Renal cortex interstitium (tissue), 11 donors: Measurements from ENCODE around the gene ZMYM1. TPM values are rescaled to one million over a fixed set of nuclear protein-coding genes. Genes with fewer than 3 reads are reported as not detected.
"Not testable (repeated sequence)": the region's sequence is repeated elsewhere in the genome, so short reads cannot be mapped to it uniquely, and the experiment has no call there.

Experiments
- DNase-seq, 11 donors: peaks; one replicate each; pipeline ENCODE4 v3.0.0-alpha.2; 2013; ENCODE audit warnings: low read depth in 9 of 11, low spot score in 4 of 11; ENCODE audit errors: extremely low read depth in 1 of 11
- polyA plus RNA-seq, 3 donors: library from polyadenylated mRNA; unstranded; fragments of 120-200 nt; gene quantifications; one replicate each; pipeline ENCODE4 v1.2.1, GENCODE V29; 2013; ENCODE audit not compliant: insufficient read length in 3 of 3

The ZMYM1 gene
- polyA plus RNA-seq, 3 donors, result 15.3 to 20.6 (median 19.0) TPM

DNA sequence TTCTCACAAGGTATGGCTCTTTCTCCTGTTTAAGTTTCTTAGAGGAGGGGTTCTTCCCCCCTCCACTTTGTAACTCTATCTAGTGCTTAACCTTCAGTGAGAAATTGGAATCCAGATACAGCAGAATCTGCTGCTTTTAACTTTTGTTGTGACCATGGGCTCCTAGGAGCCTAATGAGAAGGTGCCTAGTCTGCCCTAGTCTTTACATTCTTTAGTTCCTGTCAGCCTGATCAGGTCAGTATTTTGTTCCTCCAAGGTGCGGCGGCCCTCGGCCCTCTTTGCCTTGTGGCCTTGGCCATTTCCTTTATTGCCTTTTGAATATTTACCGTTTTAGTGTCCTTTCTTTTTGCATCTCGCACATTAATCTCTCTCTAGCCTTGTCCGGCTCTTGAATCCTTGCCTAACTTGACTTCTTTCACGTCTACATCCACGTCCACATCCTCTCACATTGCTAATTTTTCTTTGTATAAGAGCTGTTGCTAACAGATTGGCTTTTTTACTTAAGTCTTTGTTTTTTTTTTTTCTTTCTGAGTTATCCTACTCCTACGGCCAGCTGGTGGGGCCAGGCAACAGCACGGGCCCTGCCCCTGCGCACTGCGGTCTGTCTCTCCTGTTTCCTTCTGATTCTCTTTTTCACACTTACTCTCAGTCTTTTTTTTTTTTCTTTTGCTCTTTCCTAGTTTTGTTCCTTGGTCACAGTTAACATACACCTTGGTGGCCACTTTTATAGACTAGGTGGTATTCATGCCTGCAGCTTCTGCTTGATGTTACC lies 64.7 kb downstream of the ZMYM1 start:
- no peak for DNase-seq

DNA sequence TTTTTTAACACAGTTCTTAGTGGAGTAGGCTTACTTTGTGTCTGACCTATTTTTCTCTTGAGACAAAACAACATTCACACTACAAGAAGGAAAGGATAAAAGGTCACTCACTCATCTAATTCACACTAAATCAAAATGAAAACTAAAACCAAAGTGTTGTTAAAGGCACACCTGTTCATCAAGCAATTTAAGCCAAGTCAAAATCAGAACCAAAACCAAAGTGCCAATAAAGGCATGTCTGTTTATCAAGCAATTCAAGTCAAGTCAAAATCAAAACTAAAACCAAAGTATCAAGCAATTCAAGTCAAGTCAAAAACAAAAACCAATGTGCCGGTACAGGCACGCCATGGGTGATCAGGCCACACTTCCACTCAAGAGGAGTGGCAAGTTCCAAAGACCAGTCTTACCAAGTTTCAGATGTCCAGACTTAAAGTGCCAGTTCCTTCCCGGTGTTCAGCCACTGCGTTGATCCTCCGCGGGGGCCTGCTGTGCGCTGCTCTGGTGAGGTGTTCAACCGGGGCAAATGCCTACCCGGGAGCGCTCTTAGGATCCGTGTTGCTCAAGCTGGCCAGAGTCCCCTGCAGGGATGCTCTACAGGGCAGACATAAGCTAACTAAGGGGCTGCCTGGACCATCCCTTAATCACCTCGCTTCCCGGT lies 66.8 kb downstream of the ZMYM1 start:
- not testable (repeated sequence) for DNase-seq

DNA sequence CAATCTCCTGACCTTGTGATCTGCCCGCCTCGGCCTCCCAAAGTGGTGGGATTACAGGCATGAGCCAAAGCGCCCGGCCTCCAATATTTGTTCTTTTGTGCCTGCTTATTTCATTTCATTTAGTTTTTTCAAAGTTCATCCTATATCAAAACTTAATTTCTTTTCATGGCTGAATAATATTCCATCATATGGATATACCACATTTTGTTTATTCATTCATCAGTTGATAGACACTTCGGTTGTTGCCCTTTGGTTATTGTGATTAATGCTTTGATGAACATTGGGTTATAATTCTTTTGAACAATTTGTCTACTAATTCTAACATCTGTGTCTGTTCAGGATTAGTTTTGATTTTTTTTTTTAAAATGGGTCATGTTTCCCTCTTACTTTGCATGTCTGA lies 72.0 kb downstream of the ZMYM1 start:
- no peak for DNase-seq

DNA sequence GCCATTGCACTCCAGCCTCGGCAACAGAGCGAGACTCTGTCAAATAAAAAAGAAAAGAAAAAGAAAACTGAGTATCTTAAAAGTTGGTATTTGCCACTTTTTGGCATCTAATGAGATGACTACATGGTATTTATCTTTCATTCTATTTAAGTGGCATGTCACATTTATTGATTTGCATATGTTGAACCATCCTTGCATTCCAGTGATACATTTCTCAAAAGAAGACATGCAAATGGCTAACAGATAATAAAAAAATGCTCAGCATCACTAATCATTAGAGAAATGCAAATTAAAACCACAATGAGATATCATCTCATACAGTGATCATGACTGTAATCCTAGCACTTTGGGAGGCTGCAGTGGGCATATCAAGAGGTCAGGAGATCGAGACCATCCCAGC lies 85.7 kb downstream of the ZMYM1 start:
- DNase-seq, result no peak

Other genes with a start within 250 kb of the ZMYM1 start
- 10 to 100 TPM; 29.9 to 33.3 (median 31.5) TPM for gene SMIM12, start 219.6 kb upstream of the ZMYM1 start, polyA plus RNA-seq
- 1 to 10 TPM; 1.4 to 3.0 (median 2.5) TPM for gene DLGAP3, start 149.7 kb upstream of the ZMYM1 start, polyA plus RNA-seq
- gene TMEM35B, start 94.0 kb upstream of the ZMYM1 start, polyA plus RNA-seq, result 10 to 100 TPM; 27.8 to 32.0 (median 29.4) TPM
- gene ZMYM6, start 47.4 kb upstream of the ZMYM1 start, polyA plus RNA-seq, result 10 to 100 TPM; 14.4 to 26.2 (median 20.1) TPM
- 100 to 1,000 TPM; 682 to 883 (median 807) TPM for gene SFPQ, start 113.8 kb downstream of the ZMYM1 start, polyA plus RNA-seq
- 10 to 100 TPM; 64.2 to 85.5 (median 72.3) TPM for gene ZMYM4, start 189.3 kb downstream of the ZMYM1 start, polyA plus RNA-seq